ENCODE measurements around the gene AFG3L2.

Gene AFG3L2

DNA sequence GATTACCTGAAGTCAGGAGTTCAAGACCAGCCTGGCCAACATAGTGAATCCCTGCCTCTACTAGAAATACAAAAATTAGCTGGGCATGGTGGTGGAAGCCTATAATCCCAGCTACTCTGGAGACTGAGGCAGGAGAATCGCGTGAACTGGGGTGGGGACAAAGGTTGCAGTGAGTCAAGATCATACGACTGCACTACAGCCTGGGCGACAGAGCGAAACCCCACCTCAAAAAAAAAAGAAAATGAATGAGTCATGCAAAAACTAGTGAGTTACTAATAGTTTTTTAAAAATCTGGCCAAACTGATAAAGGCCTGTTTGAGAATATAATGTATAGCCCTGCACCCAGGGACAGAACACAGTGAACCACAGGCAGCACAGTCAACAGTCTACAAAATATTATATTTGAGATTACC lies 17.5 kb downstream of the AFG3L2 start:
- no peak for DNase-seq

DNA sequence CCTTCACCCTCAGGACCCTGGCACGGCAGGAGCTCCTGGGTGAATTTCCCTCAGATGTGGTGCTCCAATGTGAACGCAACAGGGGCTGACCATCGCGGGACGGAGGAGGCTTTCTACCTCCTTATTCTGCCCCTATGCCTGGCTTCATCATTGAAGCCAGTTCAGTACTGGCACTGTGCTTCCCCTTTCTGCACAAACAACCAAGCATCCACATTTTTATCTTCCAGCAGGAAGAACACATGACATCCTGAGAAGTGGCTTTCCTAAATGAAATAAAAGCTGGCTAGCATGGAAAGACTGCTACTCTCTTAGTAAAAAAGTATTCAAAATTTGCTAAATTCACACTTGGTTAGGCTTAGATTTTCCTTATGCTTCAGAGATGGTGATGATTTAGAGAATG lies 24.8 kb downstream of the AFG3L2 start:
- DNase-seq, result no peak

DNA sequence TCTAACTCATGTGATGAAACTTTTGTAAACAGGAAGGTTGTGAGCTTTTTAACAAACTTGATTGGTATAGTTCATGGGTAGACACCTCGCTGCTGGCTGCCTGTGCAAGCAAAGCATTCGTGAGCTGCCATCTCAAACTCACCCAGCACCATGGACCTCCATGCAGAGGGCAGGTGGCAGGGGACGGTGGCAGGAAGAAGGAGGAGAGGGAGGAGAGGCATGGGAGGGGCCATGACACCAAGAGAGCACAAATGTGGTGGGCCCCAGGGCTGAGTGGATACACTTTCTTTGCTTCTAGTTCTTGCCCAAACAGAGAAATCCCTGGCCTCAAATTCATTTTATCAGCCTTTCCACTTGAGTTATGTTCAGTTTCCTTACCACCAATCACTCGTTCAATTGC lies 29.1 kb downstream of the AFG3L2 start:
- no peak for DNase-seq

DNA sequence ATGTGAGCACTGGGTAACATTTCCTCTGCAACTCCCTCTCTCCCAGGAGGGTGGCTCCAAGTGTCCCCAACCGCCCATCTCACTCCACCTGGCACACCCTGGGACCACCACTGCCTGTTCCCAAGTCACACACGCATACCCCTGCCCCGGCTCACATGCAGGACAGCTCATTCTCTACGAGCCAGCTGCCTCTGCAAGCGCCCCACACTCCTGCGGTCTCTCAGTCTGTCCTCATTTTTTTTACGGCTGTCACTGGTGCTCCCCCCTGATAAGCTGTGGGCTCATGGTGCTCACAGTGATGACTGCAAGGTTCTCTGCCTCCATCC lies 30.8 kb downstream of the AFG3L2 start:
- no peak for DNase-seq

DNA sequence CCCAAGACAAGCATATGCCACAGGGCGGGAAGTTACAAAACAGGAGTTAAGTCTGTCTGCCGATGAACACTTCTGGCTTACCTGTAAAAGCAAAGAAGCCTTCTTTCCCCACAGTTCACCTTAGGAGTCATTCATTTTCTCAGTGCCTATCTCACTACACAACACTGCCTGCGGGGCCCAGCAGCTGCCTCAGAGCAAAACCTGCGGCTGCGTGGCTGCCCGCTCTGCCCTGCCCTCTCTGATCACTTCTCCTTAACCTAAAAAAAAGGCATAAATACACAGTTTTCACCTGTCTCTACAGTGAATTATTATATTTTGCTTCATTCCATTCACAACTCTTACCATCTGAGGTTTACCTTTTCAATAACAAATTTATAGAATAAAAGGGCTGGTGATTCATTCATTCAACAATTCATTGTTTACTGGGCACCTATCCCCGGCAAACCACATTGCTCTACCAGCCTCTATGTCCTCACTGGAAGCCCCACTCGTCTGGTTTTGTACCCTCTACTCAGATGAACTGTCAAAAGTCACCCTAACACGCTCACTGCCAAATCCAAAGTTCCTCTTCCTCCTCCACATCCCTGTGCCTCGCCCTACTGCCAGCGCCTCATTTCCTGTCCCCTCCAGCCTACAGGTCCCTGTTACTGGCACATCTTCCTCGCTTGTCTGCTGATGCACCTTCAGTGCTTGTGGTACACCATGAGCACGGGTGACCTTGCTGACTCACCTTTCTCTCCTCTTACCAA lies 31.4 kb downstream of the AFG3L2 start:
- DNase-seq, result no peak

DNA sequence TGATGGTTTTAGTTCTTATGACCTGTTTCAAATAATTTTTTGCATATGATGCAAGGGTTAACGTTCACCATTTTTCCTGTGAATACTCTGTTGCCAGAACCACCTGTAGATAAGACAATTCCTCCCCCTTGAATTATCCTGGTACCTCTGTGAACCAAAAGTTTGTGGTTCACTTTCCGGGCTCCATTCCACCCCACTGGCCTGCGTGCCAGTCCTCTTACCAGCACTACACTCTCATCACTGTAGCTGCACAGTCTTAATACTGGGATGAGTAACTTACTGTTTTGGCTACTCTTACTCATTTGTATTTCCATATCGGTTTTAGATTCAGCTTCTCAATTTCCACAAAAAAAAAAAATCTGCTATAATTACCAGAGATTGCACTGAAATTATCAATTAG lies 34.4 kb downstream of the AFG3L2 start:
- DNase-seq, result no peak

DNA sequence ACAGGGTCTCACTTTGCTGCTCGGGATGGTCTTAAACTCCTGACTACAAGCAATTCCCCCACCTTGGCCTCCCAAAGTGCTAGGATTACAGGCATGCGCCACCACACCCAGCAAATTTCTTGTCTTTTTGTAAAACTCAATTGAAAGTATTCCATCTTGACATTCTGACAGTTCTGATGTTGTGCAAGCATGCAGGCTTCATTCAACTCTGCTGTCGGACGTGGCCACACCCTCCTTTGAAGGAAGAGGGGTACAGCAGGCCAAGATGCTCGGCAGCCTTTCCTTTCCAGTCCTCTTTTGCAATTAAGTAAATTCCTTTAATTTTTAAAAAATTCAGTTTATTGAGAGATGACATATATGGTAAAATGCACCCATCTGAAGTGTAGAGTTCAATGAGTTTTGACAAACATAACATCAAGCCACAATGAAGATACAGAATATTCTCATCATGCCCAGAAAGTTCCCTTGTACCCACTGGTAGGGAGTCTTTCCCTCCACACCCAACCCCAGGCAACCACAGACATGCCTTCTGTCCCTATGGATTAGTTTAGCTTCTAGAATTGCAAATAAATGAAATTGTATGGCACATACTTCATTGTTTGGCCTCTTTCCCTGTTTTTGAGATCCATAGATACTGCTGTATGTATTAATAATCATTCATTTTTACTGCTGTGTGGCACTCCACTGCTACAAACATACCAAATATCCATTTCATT lies 35.9 kb downstream of the AFG3L2 start:
- DNase-seq, result no peak

DNA sequence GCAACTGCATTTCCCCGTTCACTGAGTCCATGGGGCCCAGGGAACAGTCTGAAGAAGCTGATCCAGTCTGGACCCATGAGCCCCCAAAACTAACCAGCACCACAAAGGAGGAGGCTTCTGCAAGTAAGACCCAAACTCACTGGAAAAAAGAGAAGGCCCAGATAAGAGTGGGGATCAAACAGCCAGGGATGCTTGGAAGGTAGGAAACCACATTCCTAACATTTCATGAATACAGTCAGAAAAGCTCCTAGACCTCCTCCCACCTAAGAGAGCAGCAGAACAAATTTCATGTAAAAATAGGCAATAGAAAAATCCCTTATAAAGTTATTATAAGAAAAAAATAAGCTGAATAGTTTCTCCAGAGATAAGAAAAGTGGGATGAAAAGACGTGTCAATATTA lies 38.6 kb downstream of the AFG3L2 start:
- DNase-seq, result no peak

DNA sequence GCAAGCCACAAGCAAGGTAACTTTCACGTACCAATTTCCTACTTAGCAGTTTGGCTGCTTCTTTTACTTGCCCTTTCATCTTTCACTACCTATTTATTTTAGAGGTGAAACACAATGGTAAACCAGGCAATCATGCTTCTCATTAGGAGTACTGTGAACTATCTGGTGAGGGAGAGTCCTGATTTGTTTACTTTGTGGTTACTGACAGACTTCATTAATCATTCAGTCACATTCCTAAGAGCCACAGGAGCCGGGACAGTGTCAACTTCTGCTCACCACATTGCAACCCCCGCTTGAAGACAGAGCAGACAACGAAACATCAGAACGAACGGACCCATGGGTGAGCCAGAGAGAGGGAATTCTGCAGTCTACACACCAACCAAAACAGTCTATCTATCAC lies 40.1 kb downstream of the AFG3L2 start:
- peak; percentile 85 for DNase-seq

DNA sequence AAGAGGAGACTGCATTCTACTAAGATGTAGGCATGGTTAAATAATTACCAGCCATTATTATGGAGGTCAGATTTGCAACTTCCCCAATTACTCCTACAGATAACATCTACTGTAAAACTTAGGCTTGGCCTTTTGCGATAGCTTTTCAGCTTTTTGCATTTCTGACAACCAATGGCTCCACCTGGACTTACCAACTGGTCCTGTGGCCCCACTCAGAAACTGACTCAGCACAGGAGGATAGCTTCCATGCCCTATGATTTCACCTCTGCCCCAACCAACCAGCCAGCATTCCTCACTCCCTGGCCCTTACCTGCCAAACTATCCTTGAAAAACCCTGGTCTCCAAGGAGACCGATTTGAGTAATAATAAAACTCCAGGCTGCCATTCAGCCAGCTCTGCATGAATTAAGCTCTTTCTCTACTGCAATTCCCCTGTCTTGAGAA lies 40.8 kb downstream of the AFG3L2 start:
- DNase-seq, result no peak

DNA sequence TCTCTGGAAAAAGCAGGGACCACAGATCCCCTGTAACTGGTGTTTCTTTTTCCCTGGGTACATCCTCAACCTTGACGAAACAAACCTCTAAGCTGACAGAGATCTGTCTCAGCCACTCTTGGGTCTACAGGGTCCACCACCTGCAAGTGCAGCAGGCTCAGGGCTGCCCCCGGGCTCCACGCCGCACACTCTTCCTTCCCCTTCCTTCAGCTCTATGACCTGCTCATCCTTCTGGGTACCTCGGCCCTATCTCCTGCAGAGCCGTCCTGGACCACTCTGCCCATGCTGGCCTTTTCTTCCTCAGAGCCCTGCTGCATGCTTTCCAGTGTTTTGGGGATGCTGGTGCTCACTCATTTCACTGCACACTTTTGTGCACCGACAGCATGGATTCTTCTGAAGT lies 41.5 kb downstream of the AFG3L2 start:
- no peak for DNase-seq

DNA sequence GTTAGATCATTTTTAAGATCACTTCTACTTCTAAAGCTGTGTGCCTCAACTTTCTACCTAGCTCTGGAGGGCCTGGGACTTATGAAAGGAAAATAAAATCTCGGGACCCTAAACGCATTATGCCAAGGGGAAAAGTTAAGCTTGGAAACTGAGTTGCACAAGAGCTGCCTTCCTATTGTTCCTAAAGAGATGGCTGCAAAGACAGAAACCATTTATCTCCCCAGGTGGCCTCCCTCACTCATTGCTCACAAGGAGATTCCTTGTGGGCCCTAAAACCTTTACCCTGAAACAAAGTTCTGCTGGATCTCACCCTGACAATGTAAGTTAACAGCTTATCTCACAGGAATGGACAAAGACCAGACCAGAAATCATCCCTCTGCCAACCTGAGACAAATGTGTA lies 42.2 kb downstream of the AFG3L2 start:
- no peak for DNase-seq

DNA sequence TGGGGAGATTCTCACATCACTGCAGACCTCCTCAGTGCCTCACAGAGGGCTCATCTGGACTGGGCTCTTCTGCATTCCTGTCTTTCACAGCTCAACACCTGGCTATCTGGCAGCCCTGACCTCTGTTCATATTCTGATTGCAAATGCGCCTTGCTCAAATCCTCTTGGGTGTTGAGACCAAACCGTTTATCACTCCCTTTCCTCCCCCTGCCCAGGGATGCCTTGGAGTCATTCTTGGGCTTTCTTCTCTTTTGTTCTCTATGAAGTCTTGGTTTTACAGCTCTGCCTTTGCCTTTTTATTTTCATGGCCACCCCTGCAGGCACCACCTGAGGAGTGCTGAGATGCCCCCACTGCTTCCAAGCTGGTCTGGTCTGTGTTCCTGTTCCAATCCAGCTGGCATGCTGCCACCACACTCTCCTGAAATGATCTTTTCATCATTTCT lies 42.6 kb downstream of the AFG3L2 start:
- no peak for DNase-seq

DNA sequence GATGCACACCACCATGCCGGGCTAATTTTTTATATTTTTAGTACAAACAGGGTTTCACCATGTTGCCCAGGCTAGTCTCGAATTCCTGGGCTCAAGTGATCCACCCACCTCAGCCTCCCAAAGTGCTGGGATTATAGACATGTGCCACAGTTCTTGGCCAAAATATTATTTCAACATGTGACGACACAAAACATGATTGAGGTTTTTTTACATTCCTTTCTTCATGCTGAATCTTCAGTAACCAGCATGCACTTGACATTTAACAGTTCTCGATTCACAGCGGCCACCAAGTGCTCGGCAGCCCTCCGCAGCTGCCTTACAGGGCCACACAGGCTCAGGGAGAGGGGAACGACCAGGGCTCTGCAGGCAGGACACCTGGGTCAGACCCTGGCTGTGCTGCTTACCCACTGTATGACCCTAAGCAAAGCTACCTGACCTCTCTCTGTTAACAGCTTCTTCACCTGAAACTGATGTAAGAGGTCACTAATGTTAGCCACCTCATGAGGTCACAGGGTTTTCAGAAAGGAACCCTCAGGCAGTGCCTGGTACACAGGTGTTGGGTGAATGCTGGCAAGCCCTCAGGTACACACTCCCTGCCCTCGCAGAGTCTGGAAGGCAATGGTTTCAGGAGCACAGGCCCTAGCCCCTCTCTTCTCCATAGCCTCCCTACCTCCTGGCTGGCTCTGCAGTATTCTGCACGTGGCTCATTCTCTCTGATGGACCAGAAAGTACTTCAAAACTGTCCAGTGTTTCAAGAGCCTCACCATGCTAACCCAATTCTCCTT lies 43.3 kb downstream of the AFG3L2 start:
- DNase-seq, result peak; percentile 38

DNA sequence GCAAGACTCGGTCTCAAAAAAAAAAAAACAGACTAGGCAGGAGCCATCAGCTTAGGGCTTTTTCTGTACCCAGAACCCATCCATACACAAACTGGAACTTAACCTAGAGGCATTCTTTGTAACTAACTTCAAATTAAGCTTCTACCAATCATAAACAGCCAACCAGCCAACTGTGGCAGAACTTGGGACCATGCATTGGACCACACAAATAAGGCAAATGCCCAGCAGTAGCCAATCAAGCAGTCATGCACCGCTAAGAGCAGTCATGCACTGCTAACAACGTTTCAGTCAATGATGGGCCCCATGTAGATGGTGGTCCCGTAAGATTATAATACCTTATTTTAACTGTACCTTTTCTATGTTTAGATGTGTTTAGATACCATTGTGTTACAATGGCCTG lies 46.3 kb downstream of the AFG3L2 start:
- no peak for DNase-seq

DNA sequence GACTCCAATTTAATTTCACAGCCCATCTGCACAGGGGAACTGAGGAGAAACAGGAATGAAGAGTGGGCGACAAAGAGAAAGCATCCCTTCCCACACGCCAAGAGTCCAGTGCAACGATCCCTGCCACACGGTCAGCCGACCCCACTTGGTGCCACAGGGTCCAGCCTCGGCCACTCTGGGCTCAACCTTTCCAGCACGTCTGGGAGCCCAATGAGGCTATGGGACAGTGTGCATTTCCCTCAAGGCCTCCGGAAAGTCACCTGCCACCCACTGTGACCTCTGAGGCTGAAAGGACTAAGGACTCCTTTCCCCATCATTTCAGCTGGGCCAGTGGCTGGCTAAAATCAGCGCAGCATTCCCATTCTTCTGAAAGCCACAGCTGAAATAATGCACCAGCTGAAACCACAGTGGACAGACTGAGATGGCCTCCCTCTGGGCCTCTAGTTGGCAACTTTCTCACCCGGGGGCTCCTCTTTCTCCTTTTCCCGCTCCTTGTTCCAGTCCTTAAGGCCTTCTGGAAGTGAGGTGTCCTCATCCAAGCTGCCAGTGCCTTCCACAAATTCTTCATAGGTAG lies 47.8 kb downstream of the AFG3L2 start:
- DNase-seq, result no peak

DNA sequence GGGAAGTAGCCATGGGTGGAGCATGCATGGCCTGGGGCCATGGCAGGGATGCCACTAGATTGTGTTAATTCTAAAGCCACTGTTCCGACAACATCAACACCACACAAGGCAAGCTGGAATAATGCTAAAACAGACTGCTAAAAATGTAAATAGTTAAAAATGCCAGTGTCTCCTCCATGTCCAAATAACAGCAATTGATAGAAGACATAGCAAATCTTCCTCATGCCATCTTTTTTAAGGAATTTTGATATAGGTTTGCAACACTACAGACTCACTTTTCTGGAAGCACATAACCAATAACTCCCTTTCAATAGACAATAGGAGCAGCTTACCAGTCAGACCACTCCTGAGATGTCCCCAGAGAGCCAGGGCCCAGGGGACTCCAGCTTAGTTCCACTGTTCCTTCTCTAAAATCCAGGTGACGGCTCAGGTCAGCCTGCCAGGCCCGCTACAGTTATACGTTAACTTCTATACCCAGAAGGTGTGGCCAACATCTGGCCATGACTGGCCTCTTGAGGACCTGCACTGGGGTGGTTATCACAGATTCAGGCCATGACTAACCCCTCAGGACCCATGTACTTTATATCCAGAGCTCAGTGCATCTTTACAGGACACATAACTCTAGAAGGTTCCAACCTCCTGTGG lies 48.7 kb downstream of the AFG3L2 start:
- DNase-seq, result no peak

DNA sequence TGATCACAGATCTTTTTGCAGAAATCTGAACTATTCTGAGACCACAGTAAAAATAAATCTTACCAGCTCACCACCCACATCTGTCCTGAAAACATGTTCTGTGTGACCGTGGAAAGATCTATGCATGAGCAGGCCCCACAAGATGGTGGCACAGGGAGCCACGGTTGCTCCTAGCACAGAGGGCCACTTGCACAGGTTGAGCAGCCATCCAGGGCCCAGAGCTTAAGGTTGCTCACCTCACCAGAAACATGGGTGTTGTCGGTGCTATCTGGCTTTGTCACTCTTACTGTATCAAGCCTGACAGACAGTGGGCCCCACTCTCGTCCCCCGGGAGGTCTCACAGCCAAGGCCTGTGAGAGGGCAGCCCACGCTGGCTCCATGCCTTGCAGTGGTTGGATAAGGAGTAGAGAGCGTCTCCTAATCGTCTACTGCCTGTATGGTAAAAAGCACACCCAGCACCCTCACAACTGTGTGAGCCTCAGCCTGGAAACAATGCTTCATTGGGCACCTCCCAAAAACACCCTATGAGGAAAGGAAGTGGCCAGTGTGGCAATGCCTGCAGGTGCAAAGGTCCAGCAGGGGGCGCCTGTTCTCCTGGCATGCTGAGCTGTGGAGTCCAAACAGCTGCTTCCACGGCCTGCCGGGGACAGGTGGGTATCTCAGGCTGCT lies 49.4 kb downstream of the AFG3L2 start:
- DNase-seq, result peak; percentile 70

DNA sequence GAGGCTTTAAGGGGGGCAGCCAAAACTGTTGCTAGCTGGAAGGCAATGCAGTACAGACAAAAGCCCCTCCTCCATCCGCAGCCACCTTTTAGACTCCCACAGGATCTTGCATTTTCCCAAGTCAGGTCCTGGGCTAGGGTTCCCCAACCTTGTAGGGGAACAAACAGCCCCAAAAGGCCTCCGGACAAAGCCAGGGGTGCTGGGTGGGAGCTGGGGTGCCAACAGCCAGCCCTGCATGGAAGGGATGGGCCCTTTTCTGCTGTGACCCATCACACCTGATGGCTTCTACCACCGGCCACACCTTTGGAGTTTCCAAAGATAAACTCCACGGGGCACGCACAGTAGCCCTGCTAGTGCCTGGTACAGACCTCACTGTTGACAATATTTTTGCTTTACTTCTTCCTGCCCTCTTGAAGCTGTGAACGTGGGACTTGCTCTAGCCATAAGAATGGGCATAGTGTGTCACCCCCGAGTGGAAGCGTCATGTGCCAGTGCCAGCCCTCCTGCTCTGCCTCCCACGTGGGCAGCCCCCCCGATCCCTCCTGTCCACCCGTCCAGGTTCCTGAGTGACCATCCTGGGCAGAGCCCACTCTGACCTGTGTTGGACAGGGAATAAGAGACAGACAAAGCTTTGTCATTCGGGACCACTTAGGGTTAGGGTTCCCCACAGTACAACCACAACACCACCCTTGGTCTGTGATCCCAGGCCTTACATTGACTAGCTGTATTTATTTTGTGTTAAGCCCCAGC lies 50.1 kb downstream of the AFG3L2 start:
- DNase-seq, result no peak

DNA sequence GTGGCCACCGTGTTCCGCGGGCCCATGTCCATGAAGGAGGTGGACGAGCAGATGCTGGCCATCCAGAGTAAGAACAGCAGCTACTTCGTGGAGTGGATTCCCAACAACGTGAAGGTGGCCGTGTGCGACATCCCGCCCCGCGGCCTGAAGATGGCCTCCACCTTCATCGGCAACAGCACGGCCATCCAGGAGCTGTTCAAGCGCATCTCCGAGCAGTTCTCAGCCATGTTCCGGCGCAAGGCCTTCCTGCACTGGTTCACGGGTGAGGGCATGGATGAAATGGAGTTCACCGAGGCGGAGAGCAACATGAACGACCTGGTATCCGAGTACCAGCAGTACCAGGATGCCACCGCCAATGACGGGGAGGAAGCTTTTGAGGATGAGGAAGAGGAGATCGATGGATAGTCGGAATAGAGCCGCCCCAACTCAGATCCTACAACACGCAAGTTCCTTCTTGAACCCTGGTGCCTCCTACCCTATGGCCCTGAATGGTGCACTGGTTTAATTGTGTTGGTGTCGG lies 51.2 kb downstream of the AFG3L2 start:
- DNase-seq, result no peak
